Neural progenitor cell (in vitro differentiated cells): ENCODE measurements around the gene EHMT1.

Experiments used
- EZH2 ChIP-seq: fragments of 200-600 bp; sonication (generic); IDR thresholded peaks from 2 replicates; pipeline ENCODE4 v1.6.1; 2017; ENCODE audit warnings: antibody characterized with exemption, mild to moderate bottlenecking, moderate library complexity
- TF ChIP-seq, protein P1 (sequence below): fragments of 200-600 bp; sonication (generic); IDR thresholded peaks from 2 replicates; pipeline ENCODE4 v1.5.1; 2017; ENCODE audit warnings: antibody characterized with exemption, mild to moderate bottlenecking

GRCh38 chr9:137593176-137593575, 25.6 kb upstream of the EHMT1 start:
- TF ChIP-seq, protein P1, sequence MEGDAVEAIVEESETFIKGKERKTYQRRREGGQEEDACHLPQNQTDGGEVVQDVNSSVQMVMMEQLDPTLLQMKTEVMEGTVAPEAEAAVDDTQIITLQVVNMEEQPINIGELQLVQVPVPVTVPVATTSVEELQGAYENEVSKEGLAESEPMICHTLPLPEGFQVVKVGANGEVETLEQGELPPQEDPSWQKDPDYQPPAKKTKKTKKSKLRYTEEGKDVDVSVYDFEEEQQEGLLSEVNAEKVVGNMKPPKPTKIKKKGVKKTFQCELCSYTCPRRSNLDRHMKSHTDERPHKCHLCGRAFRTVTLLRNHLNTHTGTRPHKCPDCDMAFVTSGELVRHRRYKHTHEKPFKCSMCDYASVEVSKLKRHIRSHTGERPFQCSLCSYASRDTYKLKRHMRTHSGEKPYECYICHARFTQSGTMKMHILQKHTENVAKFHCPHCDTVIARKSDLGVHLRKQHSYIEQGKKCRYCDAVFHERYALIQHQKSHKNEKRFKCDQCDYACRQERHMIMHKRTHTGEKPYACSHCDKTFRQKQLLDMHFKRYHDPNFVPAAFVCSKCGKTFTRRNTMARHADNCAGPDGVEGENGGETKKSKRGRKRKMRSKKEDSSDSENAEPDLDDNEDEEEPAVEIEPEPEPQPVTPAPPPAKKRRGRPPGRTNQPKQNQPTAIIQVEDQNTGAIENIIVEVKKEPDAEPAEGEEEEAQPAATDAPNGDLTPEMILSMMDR = no peak
- TF ChIP-seq EZH2 = no peak
